ENCODE data around the gene TMEM225B. TPM values are rescaled to one million over a fixed set of nuclear protein-coding genes. Genes with fewer than 3 reads are reported as not detected.

Gene TMEM225B
- total and polyA plus RNA-seq, 2 of the 4 experiments (the other 2 are of a cell fraction), result 0.32 to 0.54 TPM

- no peak overlapping the region for H3K27ac ChIP-seq (ENCODE audit: insufficient read depth, low read length)
Measured at GRCh38 chr7:99557196-99557607, 40.9 kb upstream of the TMEM225B start.

More at GRCh38 chr7:99557196-99557607, 40.9 kb upstream of the TMEM225B start:
- Histone ChIP-seq H3K4me3 (ENCODE audit: insufficient read depth, low read depth, low read length) (peak overlapping the region; percentile 83; the same call in 1 of the 2 replicates), H2BK5ac (ENCODE audit: low read depth, low read length, poor library complexity, severe bottlenecking) (no peak overlapping the region), H2AFZ (replicated peaks; ENCODE audit: low read length, poor library complexity) (no peak overlapping the region), H4K91ac (ENCODE audit: insufficient read depth, low read depth, low read length) (no peak overlapping the region), H2AK5ac (ENCODE audit: low read depth, low read length) (peak overlapping the region; percentile 77; the same call in 1 of the 2 replicates), H3K4ac (ENCODE audit: low read depth, low read length) (0 out of 2 replicates have a peak overlapping the region, but pooled peaks have one; percentile 47), H3K23ac (ENCODE audit: low read depth, low read length) (peak overlapping the region; percentile 25; the same call in 1 of the 2 replicates), H3K27me3 (ENCODE audit: control insufficient read depth, insufficient read depth, low read length) (no peaks in the 10 kb centered on the region), H3K9ac (ENCODE audit: low read depth, low read length) (peak overlapping the region; percentile 97; the same call in 1 of the 2 replicates), H3K79me1 (ENCODE audit: low read depth in 1 of 2, low read length in 2 of 2) (peaks cover 36 to 74% of the 10 kb centered on the region in 2 experiments), H3K4me1 (ENCODE audit: control insufficient read depth, insufficient read depth, low read length) (peaks cover 8% of the 10 kb centered on the region), H2BK120ac (ENCODE audit: low read depth, low read length) (no peak overlapping the region), H3K14ac (replicated peaks; ENCODE audit: low read depth, low read length) (no peak overlapping the region), H2BK15ac (ENCODE audit: low read depth, low read length) (no peak overlapping the region), H3K56ac (ENCODE audit: extremely low read depth, insufficient read depth, low read length) (peak overlapping the region; percentile 98; the same call in 1 of the 2 replicates), H3K36me3 (ENCODE audit: control insufficient read depth, insufficient read depth, low read length) (peaks cover 23% of the 10 kb centered on the region), H3K4me2 (ENCODE audit: low read depth, low read length) (peak overlapping the region; percentile 85), H4K20me1 (ENCODE audit: insufficient read depth, low read length) (no peaks in the 10 kb centered on the region), H4K8ac (ENCODE audit: low read depth in 2 of 2, low read length in 2 of 2) (peak overlapping the region in 1 of 2 experiments; percentile 13; a peak in 3 of 4 replicates), H3K18ac (ENCODE audit: low read depth, low read length) (no peak overlapping the region), H4K5ac (ENCODE audit: low read depth, low read length) (no peak overlapping the region), H2BK20ac (ENCODE audit: low read depth, low read length) (no peak overlapping the region), H3K9me1 (ENCODE audit: insufficient read depth, low read length) (peaks cover 28% of the 10 kb centered on the region), H2AK9ac (replicated peaks; ENCODE audit: low read depth, low read length, poor library complexity) (no peak overlapping the region), H3K9me3 (ENCODE audit: control insufficient read depth, insufficient read depth, low read length) (no peaks in the 10 kb centered on the region)
- dilution Hi-C loops (cut with HindIII; ENCODE audit: low sequenced_read_pairs, unreplicated experiment) (no loop called here), in situ Hi-C loops (cut with MboI; ENCODE audit: low sequenced_read_pairs) (no loop called here), intact Hi-C loops (cut with micrococcal nuclease) (loop anchor here (5.0 kb wide), 1 partner anchor 360 kb away; the partner anchor contains the start of gene TRIM4)
- peak; percentile 13 for DNase-seq
- WGBS, 2 experiments (ENCODE audit: extremely low coverage in 2 of 2, insufficient read length in 1 of 2), result 60% methylated on average over 1 of the region's 4 CpGs; no CpG with 5 or more reads in 1 of the 2 experiments
- no peak for ATAC-seq (ENCODE audit: low read depth)
- CTCF ChIA-PET, result no interaction called here
- no TSS peak for BruUV-seq (replicated peaks)
- TF ChIP-seq MXI1 (IDR thresholded peaks at IDR 0.05; ENCODE audit: borderline replicate concordance, low read depth, low read length) (no peak), MAFK (IDR thresholded peaks at IDR 0.05; ENCODE audit: low read depth, low read length) (peak; percentile 87)
- POLR2A ChIA-PET (ENCODE audit: unreplicated experiment), result no interaction called here

All from IMR-90 (cell line).